K562 (cell line): Measurements from ENCODE around the gene CHCHD4. TPM values are rescaled to one million over a fixed set of nuclear protein-coding genes. Genes with fewer than 3 reads are reported as not detected.
A peak's percentile ranks its signal among the peaks of the same experiment; 100 is the strongest.
"Not testable (repeated sequence)": the region's sequence is repeated elsewhere in the genome, so short reads cannot be mapped to it uniquely, and the experiment has no call there.

Experiments
- ATAC-seq: fragments of 200-7000 bp; cut with Tn5 transposase; 3 replicates; pipeline ENCODE4 v1.9.1; 2020; ENCODE audit warnings: moderate library complexity
- BruUV-seq: library from RNA; stranded (reverse); fragments of 400-500 nt; replicated peaks from 2 replicates; lab custom pipeline; 2021; lab: Mats Ljungman, UMichigan
- CTCF ChIA-PET: fragments of 300-600 bp; formaldehyde crosslinking; extraction: SDS; loops from one replicate; lab custom pipeline; 2021; ENCODE audit warnings: low intra/inter-chr PET ratio; lab: Yijun Ruan, JAX
- POLR2A ChIA-PET: fragments of 300-600, 350-650 bp; sonication (Branson Sonifier 250); formaldehyde crosslinking; extraction: SDS; loops from one replicate; lab custom pipeline; 2021; ENCODE audit warnings: antibody characterized with exemption, inconsistent platforms; lab: Yijun Ruan, JAX
- DNase-seq, 4 experiments: peaks; one replicate each; pipeline versions ENCODE4 v3.0.0 to v3.0.0-alpha.2; 2011 to 2018; ENCODE audit warnings: low spot score in 3 of 4, mixed read lengths in 3 of 4; ENCODE audit errors: extremely low read depth in 1 of 4
- FAIRE-seq: peaks from 2 replicates; lab custom pipeline; 2011; peaks lifted over from hg19 to GRCh38; lab: Jason Lieb, UNC
- H2AFZ ChIP-seq: 2 replicates; pipeline ENCODE4 v1.6.0; 2011; ENCODE audit warnings: low read depth, low read length, control low read depth, inconsistent platforms
- H3K27ac ChIP-seq: fragments of 200-600 bp; 3 replicates; pipeline ENCODE4 v1.8.0; 2011; ENCODE audit warnings: low read depth, mild to moderate bottlenecking, control low read depth, inconsistent platforms, low read length, moderate library complexity, mixed read lengths; ENCODE audit errors: extremely low read depth
- H3K27me3 ChIP-seq, 2 experiments: fragments of 300-600 bp in 1 of 2; 2 replicates in 1 of 2; 3 replicates in 1 of 2; pipeline versions ENCODE4 v1.6.0 to v1.8.0; 2011; ENCODE audit warnings: inconsistent platforms in 2 of 2, low read length in 2 of 2, mild to moderate bottlenecking in 1 of 2, mixed read lengths in 1 of 2, moderate library complexity in 1 of 2; ENCODE audit not compliant: control insufficient read depth in 2 of 2, insufficient read depth in 2 of 2
- H3K36me3 ChIP-seq: fragments of 300-600 bp; 3 replicates; pipeline ENCODE4 v1.8.0; 2011; ENCODE audit warnings: mild to moderate bottlenecking, low read length, inconsistent platforms; ENCODE audit not compliant: control insufficient read depth, insufficient read depth
- H3K4me1 ChIP-seq, 2 experiments: fragments of 200-600 bp in 1 of 2; replicated peaks in 1 of 2; 2 replicates in 1 of 2; 3 replicates in 1 of 2; pipeline versions ENCODE4 v1.5.1 to v1.8.0; 2011; ENCODE audit warnings: inconsistent platforms in 2 of 2, low read length in 2 of 2, mild to moderate bottlenecking in 1 of 2, mixed read lengths in 1 of 2, moderate library complexity in 1 of 2; ENCODE audit not compliant: control insufficient read depth in 2 of 2, insufficient read depth in 2 of 2
- H3K4me2 ChIP-seq: 2 replicates; pipeline ENCODE4 v1.6.1; 2011; ENCODE audit warnings: low read length, control low read depth, inconsistent platforms, mixed read lengths; ENCODE audit not compliant: insufficient read depth
- H3K4me3 ChIP-seq: fragments of 200-600 bp; sonication (generic), shearing (Covaris generic); 2 replicates; pipeline ENCODE4 v1.5.1; 2016; ENCODE audit warnings: control low read depth, inconsistent platforms
- H3K79me2 ChIP-seq: fragments of 200-600 bp; 3 replicates; pipeline ENCODE4 v1.8.0; 2011; ENCODE audit warnings: low read length, inconsistent platforms; ENCODE audit not compliant: control insufficient read depth, insufficient read depth
- H3K9ac ChIP-seq, 2 experiments: 2 replicates each; pipeline versions ENCODE4 v1.6.0 to v1.6.1; 2011; ENCODE audit warnings: low read depth in 2 of 2, low read length in 2 of 2, control low read depth in 1 of 2, inconsistent platforms in 1 of 2, mild to moderate bottlenecking in 1 of 2, mixed read lengths in 1 of 2; ENCODE audit not compliant: insufficient read depth in 1 of 2
- H3K9me1 ChIP-seq: one replicate; pipeline ENCODE4 v1.6.0; 2011; ENCODE audit warnings: inconsistent platforms, mild to moderate bottlenecking, low read length, moderate library complexity; ENCODE audit not compliant: control insufficient read depth, insufficient read depth
- H3K9me3 ChIP-seq: replicated peaks from 2 replicates; pipeline ENCODE4 v1.5.1; 2011; ENCODE audit warnings: low read depth, low read length, inconsistent platforms; ENCODE audit not compliant: control insufficient read depth, insufficient read depth
- H4K20me1 ChIP-seq: replicated peaks from 2 replicates; pipeline ENCODE4 v1.6.1; 2011; ENCODE audit warnings: low read length, inconsistent platforms, mixed read lengths; ENCODE audit not compliant: control insufficient read depth, insufficient read depth
- WGBS: fragments of 100-300 bp; shearing (Covaris generic); methylation state at CpG from one replicate; pipeline ENCODE4 v1.1.6; 2016; ENCODE audit warnings: low coverage, mixed read lengths; ENCODE audit not compliant: insufficient coverage; ENCODE audit errors: missing lambda C conversion rate; 5-methylcytosine and 5-hydroxymethylcytosine counted together
- in situ Hi-C: fragments of 300-500 bp; cut with MboI; formaldehyde crosslinking; loops from 4 replicates; pipeline ENCODE4 v1.15.0; 2018; ENCODE audit warnings: inconsistent platforms, mixed read lengths
- intact Hi-C: fragments of 100-400 bp; cut with micrococcal nuclease; formaldehyde crosslinking; loops from 2 replicates; pipeline ENCODE4 v1.14.2; 2022
- polyA plus RNA-seq, 8 experiments: library from polyadenylated mRNA; depleted of rRNA in 4 of 8; stranded (reverse) in 5 of 8; unstranded in 3 of 8; fragments of >200 nt; fragmentation: Nextera tagmentation in 2 of 8; fragmentation: Illumina TruSeq in 1 of 8; extraction: Ambion mirVana in 2 of 8; extraction: Trizol in 1 of 8; gene quantifications; 2 replicates each; pipeline versions ENCODE4 v1.2.1 to v1.2.3, GENCODE V29; 2011 to 2014; ENCODE audit warnings: inconsistent platforms in 1 of 8, missing spikeins in 1 of 8
- total RNA-seq, 7 experiments: library from RNA; depleted of rRNA in 6 of 7; stranded (reverse); fragments of >200 nt in 6 of 7; fragmentation: Illumina TruSeq in 2 of 7; extraction: Trizol in 2 of 7; gene quantifications; 2 replicates each; pipeline versions ENCODE4 v1.2.1 to v1.2.3, GENCODE V29; 2011 to 2021; ENCODE audit warnings: low replicate concordance in 1 of 7
- TF ChIP-seq, protein P1 (sequence below), 2 experiments: fragments of 450-650 bp; IDR thresholded peaks; 2 replicates each; pipeline ENCODE4 v1.6.1; 2018; ENCODE audit warnings: mild to moderate bottlenecking in 2 of 2, low read depth in 1 of 2; ENCODE audit not compliant: partially characterized antibody in 2 of 2

Gene CHCHD4
- total and polyA plus RNA-seq, 9 of the 15 experiments (the other 6 are each of a cell fraction or from before 2014, with no cell fraction given) = 55.4 to 225 (median 77.2) TPM

GRCh38 chr3:14075233-14075632 is 49.4 kb downstream of the CHCHD4 start:
- BruUV-seq, DNase-seq, H3K4me2 ChIP-seq, POLR2A ChIA-PET, H3K79me2 ChIP-seq, H4K20me1 ChIP-seq, H3K9ac ChIP-seq, CTCF ChIA-PET, ATAC-seq, H3K27ac ChIP-seq, H3K36me3 ChIP-seq, H2AFZ ChIP-seq, H3K9me3 ChIP-seq, H3K27me3 ChIP-seq, H3K9me1 ChIP-seq, FAIRE-seq, in situ Hi-C loops, H3K4me1 ChIP-seq, intact Hi-C loops, H3K4me3 ChIP-seq: not testable (repeated sequence)
- TF ChIP-seq, protein P1, sequence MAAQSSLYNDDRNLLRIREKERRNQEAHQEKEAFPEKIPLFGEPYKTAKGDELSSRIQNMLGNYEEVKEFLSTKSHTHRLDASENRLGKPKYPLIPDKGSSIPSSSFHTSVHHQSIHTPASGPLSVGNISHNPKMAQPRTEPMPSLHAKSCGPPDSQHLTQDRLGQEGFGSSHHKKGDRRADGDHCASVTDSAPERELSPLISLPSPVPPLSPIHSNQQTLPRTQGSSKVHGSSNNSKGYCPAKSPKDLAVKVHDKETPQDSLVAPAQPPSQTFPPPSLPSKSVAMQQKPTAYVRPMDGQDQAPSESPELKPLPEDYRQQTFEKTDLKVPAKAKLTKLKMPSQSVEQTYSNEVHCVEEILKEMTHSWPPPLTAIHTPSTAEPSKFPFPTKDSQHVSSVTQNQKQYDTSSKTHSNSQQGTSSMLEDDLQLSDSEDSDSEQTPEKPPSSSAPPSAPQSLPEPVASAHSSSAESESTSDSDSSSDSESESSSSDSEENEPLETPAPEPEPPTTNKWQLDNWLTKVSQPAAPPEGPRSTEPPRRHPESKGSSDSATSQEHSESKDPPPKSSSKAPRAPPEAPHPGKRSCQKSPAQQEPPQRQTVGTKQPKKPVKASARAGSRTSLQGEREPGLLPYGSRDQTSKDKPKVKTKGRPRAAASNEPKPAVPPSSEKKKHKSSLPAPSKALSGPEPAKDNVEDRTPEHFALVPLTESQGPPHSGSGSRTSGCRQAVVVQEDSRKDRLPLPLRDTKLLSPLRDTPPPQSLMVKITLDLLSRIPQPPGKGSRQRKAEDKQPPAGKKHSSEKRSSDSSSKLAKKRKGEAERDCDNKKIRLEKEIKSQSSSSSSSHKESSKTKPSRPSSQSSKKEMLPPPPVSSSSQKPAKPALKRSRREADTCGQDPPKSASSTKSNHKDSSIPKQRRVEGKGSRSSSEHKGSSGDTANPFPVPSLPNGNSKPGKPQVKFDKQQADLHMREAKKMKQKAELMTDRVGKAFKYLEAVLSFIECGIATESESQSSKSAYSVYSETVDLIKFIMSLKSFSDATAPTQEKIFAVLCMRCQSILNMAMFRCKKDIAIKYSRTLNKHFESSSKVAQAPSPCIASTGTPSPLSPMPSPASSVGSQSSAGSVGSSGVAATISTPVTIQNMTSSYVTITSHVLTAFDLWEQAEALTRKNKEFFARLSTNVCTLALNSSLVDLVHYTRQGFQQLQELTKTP (IDR thresholded peaks at IDR 0.05; ENCODE audit: low read depth in 1 of 2, partially characterized antibody in 2 of 2) = peak in 1 of 2 experiments; percentile 97
- WGBS = 0% methylated on average over 3 of the region's 3 CpGs
